OCI-LY3 (cell line): Measurements from ENCODE around the gene SLC39A3.

ENCODE experiments used
- EZH2phosphoT487 ChIP-seq: fragments of 200-600 bp; shearing (Covaris generic); IDR thresholded peaks from 2 replicates; pipeline ENCODE4 v1.6.1; 2018; ENCODE audit warnings: antibody characterized with exemption, mixed run types, low read depth
- TF ChIP-seq, protein P1 (sequence below): fragments of 200-600, 300-600 bp; sonication (generic); IDR thresholded peaks from 2 replicates; pipeline ENCODE4 v1.5.1; 2014; ENCODE audit warnings: antibody characterized with exemption, low read length, low read depth

DNA sequence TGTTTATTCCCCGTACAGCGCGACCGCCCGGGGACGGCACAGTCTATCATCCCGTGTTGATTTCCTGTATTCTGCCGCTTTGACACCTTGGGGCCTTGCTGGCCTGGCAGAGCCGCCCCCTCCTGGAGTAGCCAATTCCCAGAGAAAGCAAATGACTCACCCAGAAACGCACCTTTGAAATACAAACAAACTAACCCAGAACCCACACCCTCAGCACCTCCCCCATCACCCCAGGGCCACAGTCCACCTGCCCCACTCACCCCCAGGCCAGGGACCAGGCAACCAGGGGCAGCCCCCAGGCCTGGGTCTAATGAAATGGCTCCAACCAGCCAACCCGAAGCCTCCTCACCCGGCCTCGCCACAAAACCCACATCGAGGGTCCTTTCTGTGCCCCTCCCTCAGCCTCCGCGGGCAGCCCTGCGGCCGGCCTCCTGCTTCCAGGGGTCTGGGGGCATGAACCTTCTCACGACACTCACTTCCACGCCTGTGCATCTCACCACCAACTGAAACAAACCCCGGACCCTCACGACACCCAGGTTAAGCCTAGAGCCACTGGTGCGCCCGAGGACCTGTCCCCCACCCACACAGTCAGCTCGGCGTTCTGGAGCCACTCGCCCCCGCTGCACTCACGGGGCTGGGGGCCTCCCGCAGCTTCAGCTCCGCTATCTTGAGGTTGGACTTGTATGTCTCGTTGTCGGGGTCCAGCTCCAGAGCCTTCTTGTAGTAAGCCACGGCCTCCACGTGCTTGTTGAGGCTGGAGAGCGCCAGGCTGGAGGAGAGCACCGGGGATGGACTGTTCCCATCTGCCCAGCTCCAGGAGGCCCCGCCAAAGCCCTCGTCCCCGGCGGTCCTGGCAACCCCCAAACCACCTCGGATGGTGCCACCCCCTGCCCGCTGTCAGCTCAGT, 22.3 kb upstream of the SLC39A3 start:
- no peak for TF ChIP-seq EZH2phosphoT487
- TF ChIP-seq, protein P1, sequence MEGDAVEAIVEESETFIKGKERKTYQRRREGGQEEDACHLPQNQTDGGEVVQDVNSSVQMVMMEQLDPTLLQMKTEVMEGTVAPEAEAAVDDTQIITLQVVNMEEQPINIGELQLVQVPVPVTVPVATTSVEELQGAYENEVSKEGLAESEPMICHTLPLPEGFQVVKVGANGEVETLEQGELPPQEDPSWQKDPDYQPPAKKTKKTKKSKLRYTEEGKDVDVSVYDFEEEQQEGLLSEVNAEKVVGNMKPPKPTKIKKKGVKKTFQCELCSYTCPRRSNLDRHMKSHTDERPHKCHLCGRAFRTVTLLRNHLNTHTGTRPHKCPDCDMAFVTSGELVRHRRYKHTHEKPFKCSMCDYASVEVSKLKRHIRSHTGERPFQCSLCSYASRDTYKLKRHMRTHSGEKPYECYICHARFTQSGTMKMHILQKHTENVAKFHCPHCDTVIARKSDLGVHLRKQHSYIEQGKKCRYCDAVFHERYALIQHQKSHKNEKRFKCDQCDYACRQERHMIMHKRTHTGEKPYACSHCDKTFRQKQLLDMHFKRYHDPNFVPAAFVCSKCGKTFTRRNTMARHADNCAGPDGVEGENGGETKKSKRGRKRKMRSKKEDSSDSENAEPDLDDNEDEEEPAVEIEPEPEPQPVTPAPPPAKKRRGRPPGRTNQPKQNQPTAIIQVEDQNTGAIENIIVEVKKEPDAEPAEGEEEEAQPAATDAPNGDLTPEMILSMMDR = no peak
